Measurements from ENCODE around the gene RYR2. TPM values are rescaled to one million over a fixed set of nuclear protein-coding genes. Genes with fewer than 3 reads are reported as not detected.
A peak's percentile ranks its signal among the peaks of the same experiment; 100 is the strongest.

The RYR2 gene
- under 1 TPM; 0.05 to 0.39 TPM for total RNA-seq
- total RNA-seq, result 0.38 to 0.46 reads per million in 2 donors

DNA sequence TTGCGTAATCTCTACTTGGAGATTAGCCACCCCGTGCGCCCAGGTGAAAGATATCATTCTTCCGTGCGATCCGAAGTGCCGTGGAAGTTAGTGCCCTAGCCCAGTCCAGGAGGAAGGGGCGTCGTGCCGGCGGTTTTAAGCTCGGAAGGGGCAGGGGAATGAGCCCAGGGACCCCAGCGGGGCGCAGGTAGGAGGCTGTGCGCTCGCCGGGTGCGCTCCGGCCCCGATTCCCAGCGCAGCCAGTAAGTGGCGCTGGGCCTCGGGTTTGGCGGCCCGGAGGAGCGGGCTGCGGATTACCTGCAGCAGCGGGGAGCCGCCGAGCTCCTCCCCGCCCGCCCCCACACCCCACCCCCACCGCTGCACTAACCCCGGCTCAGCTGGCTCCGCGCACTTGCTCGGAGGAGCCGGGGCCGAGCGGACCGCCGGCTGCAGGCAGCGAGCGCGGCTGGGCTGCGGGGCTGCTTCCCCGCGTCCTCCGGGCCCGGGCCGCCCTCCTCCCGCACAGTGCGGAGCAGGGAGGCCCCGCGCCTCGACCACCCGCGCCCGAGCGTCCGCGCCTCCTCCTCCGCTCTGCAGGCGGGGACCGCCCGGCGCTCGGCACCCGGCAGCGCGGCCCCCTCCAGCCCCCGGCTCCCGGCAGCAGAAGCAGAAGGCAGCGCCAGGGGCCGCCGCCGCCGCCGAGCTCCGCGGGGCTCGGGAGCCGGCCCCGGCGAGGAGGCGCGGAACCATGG lies at the start of gene RYR2:
RYR2 (plus strand) TSS at position 390 of the 731 bp plus-strand sequence; CDS start at position 728, 338 bp downstream.
- H3K36me3 Mint-ChIP-seq (ENCODE audit: low read depth), result peaks cover 6% of the 10 kb centered on the region
- H3K4me3 Mint-ChIP-seq, result peak within 1 kb of the TSS; percentile 75
- peaks cover 7% of the 10 kb centered on the region for H3K4me1 Mint-ChIP-seq
- H3K27ac Mint-ChIP-seq, result no peak within 1 kb of the TSS
- no peaks in the 10 kb centered on the region for H3K9me3 ChIP-seq (ENCODE audit: control insufficient read depth, low read length, poor library complexity, severe bottlenecking)
- peaks cover 29% of the 10 kb centered on the region for H3K27me3 Mint-ChIP-seq
- ATAC-seq (no peak), DNase-seq (no peak)

GRCh38 chr1:236992449-236992848 lies 49.5 kb upstream of the RYR2 start:
- no peaks in the 10 kb centered on the region for H3K9me3 ChIP-seq (ENCODE audit: control insufficient read depth, low read length, poor library complexity, severe bottlenecking)
- ATAC-seq, result no peak
- DNase-seq, result no peak
- H3K27me3 Mint-ChIP-seq, result peaks cover 27% of the 10 kb centered on the region
- no peaks in the 10 kb centered on the region for H3K4me1 Mint-ChIP-seq
- H3K4me3 Mint-ChIP-seq, result no peak overlapping the region
- H3K36me3 Mint-ChIP-seq (ENCODE audit: low read depth), result no peaks in the 10 kb centered on the region
- no peak overlapping the region for H3K27ac Mint-ChIP-seq

GRCh38 chr1:236994450-236994849 lies 47.5 kb upstream of the RYR2 start:
- peaks cover 35% of the 10 kb centered on the region for H3K27me3 Mint-ChIP-seq
- no peaks in the 10 kb centered on the region for H3K4me1 Mint-ChIP-seq
- ATAC-seq, result no peak
- DNase-seq, result no peak
- no peak overlapping the region for H3K27ac Mint-ChIP-seq
- no peaks in the 10 kb centered on the region for H3K36me3 Mint-ChIP-seq (ENCODE audit: low read depth)
- no peak overlapping the region for H3K4me3 Mint-ChIP-seq
- no peaks in the 10 kb centered on the region for H3K9me3 ChIP-seq (ENCODE audit: control insufficient read depth, low read length, poor library complexity, severe bottlenecking)

- H3K9me3 ChIP-seq (ENCODE audit: control insufficient read depth, low read length, poor library complexity, severe bottlenecking), result no peaks in the 10 kb centered on the region
- DNase-seq (no peak), ATAC-seq (no peak)
- Mint-ChIP-seq H3K4me1 (no peaks in the 10 kb centered on the region), H3K36me3 (ENCODE audit: low read depth) (no peaks in the 10 kb centered on the region), H3K27ac (no peak overlapping the region), H3K27me3 (peaks cover 37% of the 10 kb centered on the region), H3K4me3 (no peak overlapping the region)
Observed at GRCh38 chr1:236997361-236997760, 44.6 kb upstream of the RYR2 start.

- no peaks in the 10 kb centered on the region for H3K9me3 ChIP-seq (ENCODE audit: control insufficient read depth, low read length, poor library complexity, severe bottlenecking)
- H3K4me1 Mint-ChIP-seq, result no peaks in the 10 kb centered on the region
- DNase-seq (no peak), ATAC-seq (no peak)
- H3K27me3 Mint-ChIP-seq, result peaks cover 36% of the 10 kb centered on the region
- no peaks in the 10 kb centered on the region for H3K36me3 Mint-ChIP-seq (ENCODE audit: low read depth)
- no peak overlapping the region for H3K27ac Mint-ChIP-seq
- H3K4me3 Mint-ChIP-seq, result no peak overlapping the region
Observed at GRCh38 chr1:236997882-236998281, 44.1 kb upstream of the RYR2 start.

GRCh38 chr1:236998546-236998945 lies 43.4 kb upstream of the RYR2 start:
- Mint-ChIP-seq H3K4me1 (no peaks in the 10 kb centered on the region), H3K27ac (no peak overlapping the region), H3K27me3 (peaks cover 41% of the 10 kb centered on the region), H3K36me3 (ENCODE audit: low read depth) (no peaks in the 10 kb centered on the region), H3K4me3 (no peak overlapping the region)
- DNase-seq, result no peak
- no peak for ATAC-seq
- H3K9me3 ChIP-seq (ENCODE audit: control insufficient read depth, low read length, poor library complexity, severe bottlenecking), result no peaks in the 10 kb centered on the region

DNA sequence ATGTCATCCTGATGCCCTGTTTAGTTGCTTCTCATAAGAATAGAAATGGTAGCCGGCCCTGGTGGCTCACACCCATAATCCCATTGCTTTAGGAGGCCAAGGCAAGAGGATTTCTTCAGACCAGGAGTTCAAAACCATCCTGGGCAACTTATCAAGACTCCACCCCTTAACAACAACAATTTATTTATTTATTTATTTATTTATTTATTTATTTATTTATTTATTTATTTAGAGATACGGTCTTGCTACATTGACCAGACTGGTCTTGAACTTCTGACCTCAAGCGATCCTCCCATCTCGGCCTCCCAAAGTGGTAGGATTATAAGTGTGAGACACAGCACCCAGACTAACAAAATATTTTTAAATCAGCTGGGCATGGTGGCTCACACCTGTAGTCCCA lies 41.8 kb upstream of the RYR2 start:
- H3K9me3 ChIP-seq (ENCODE audit: control insufficient read depth, low read length, poor library complexity, severe bottlenecking), result no peaks in the 10 kb centered on the region
- ATAC-seq (no peak), DNase-seq (no peak)
- Mint-ChIP-seq H3K4me1 (no peaks in the 10 kb centered on the region), H3K4me3 (no peak overlapping the region), H3K27ac (no peak overlapping the region), H3K36me3 (ENCODE audit: low read depth) (no peaks in the 10 kb centered on the region), H3K27me3 (peaks cover 31% of the 10 kb centered on the region)

DNA sequence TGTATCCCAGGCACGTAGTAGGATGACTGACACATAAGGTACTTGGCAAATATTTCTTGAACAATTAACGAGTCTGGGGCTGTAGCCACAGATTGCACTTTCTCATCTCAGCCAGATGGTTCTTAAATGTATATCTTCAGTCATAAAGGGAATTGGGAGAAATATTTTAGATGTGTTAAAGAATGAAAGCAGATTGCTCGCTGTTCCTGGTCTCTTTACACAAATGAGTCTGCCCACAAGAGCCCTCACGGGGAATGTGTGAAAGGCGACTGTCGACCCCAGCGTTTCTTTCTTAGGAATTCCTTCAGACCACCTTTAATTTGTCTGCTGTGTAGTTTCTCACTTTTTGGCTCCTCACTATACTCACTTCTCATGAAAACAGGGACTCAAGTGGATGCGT lies 38.5 kb upstream of the RYR2 start:
- Mint-ChIP-seq H3K27me3 (peaks cover 28% of the 10 kb centered on the region), H3K27ac (no peak overlapping the region), H3K4me1 (no peaks in the 10 kb centered on the region), H3K36me3 (ENCODE audit: low read depth) (no peaks in the 10 kb centered on the region), H3K4me3 (no peak overlapping the region)
- ATAC-seq, result no peak
- H3K9me3 ChIP-seq (ENCODE audit: control insufficient read depth, low read length, poor library complexity, severe bottlenecking), result no peaks in the 10 kb centered on the region
- no peak for DNase-seq

DNA sequence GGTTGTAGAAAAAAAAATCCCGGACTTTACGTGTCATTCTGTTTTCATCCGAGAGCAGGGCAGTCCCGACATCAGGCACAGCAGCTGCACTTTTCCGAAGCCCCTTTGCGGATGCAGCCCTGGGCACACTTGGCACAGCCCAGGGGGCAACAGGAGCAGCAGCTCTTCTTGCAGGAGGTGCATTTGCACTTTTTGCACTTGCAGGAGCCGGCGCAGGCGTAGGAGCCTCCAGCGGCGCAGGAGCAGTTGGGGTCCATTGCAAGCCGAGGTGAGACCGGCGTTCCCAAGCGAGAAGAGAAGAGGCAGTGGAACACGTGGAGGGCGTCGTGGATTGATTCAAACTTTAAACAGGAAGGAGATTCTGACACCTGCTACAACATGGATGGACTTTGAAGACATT lies 37.9 kb upstream of the RYR2 start, which contains the start of gene MT1HL1:
MT1HL1 (minus strand) TSS at position 326 of the 400 bp plus-strand sequence; CDS start at position 257, 69 bp downstream.
- no peak for ATAC-seq
- H3K9me3 ChIP-seq (ENCODE audit: control insufficient read depth, low read length, poor library complexity, severe bottlenecking), result no peaks in the 10 kb centered on the region
- no peak within 1 kb of the TSS for H3K4me3 Mint-ChIP-seq
- no peaks in the 10 kb centered on the region for H3K36me3 Mint-ChIP-seq (ENCODE audit: low read depth)
- DNase-seq, result no peak
- peaks cover 31% of the 10 kb centered on the region for H3K27me3 Mint-ChIP-seq
- H3K27ac Mint-ChIP-seq, result no peak within 1 kb of the TSS
- no peaks in the 10 kb centered on the region for H3K4me1 Mint-ChIP-seq

GRCh38 chr1:237005674-237006073 lies 36.3 kb upstream of the RYR2 start:
- Mint-ChIP-seq H3K27me3 (peaks cover 35% of the 10 kb centered on the region), H3K4me3 (no peak overlapping the region), H3K27ac (no peak overlapping the region), H3K36me3 (ENCODE audit: low read depth) (no peaks in the 10 kb centered on the region), H3K4me1 (no peaks in the 10 kb centered on the region)
- DNase-seq, result no peak
- no peak for ATAC-seq
- no peaks in the 10 kb centered on the region for H3K9me3 ChIP-seq (ENCODE audit: control insufficient read depth, low read length, poor library complexity, severe bottlenecking)

GRCh38 chr1:237007147-237007881 lies 34.7 kb upstream of the RYR2 start:
- H3K27me3 Mint-ChIP-seq, result peaks cover 31% of the 10 kb centered on the region

DNA sequence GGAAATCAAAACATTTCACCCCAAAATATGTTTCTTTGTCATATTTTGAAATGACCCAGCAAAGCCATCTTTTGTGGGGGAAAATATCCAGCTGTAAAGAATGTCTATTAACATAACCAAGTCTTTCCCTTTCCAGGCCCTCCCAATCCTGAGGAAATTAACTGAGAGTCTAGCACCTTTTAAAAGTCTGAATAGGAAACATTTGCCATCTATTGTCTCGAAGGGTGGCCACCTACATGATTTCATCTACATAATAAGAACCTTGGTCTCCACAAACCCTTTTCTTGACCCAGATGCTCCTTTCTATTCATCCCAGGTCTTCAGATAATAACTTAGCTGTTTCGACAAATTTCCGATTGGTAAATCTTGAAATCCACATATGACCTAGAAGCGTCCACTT lies 32.4 kb upstream of the RYR2 start:
- H3K4me1 Mint-ChIP-seq, result no peaks in the 10 kb centered on the region
- no peaks in the 10 kb centered on the region for H3K9me3 ChIP-seq (ENCODE audit: control insufficient read depth, low read length, poor library complexity, severe bottlenecking)
- no peak overlapping the region for H3K4me3 Mint-ChIP-seq
- H3K27ac Mint-ChIP-seq, result no peak overlapping the region
- H3K36me3 Mint-ChIP-seq (ENCODE audit: low read depth), result no peaks in the 10 kb centered on the region
- no peak for DNase-seq
- H3K27me3 Mint-ChIP-seq, result peaks cover 30% of the 10 kb centered on the region
- ATAC-seq, result no peak

More at GRCh38 chr1:237007147-237007881, 34.7 kb upstream of the RYR2 start:
- no peaks in the 10 kb centered on the region for H3K9me3 ChIP-seq (ENCODE audit: control insufficient read depth, low read length, poor library complexity, severe bottlenecking)
- Mint-ChIP-seq H3K27ac (no peak overlapping the region), H3K4me1 (no peaks in the 10 kb centered on the region), H3K36me3 (ENCODE audit: low read depth) (no peaks in the 10 kb centered on the region), H3K4me3 (no peak overlapping the region)
- ATAC-seq (no peak), DNase-seq (no peak)

DNA sequence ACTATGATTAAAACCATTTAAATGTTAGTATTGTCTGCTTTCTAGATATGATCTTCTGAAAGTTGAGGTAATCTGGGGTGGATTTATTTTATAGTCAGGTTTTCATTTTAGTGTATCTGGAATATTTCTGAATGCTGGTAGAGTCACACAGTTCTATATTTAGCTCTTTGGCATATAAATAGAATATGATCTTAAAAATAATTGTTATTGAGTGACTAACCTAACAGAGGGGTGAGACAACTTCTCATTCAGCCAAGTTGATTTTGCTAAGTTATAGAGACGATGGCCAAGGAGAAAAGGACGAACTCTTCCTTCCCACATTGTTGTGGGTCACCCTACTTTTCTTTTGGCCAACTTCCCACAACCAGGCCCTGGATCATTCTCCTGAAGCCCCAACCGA lies 30.6 kb upstream of the RYR2 start:
- peaks cover 30% of the 10 kb centered on the region for H3K27me3 Mint-ChIP-seq
- no peak for ATAC-seq
- no peaks in the 10 kb centered on the region for H3K36me3 Mint-ChIP-seq (ENCODE audit: low read depth)

More for the DNA sequence above, 30.6 kb upstream of the RYR2 start:
- no peak for DNase-seq
- no peaks in the 10 kb centered on the region for H3K9me3 ChIP-seq (ENCODE audit: control insufficient read depth, low read length, poor library complexity, severe bottlenecking)
- H3K4me3 Mint-ChIP-seq, result no peak overlapping the region
- H3K27ac Mint-ChIP-seq, result no peak overlapping the region
- H3K4me1 Mint-ChIP-seq, result no peaks in the 10 kb centered on the region

Data from T-helper 17 cell (primary cell).